Activated CD4-positive, alpha-beta T cell treated with anti-CD3 and anti-CD28 coated beads, Interleukin-2, Interleukin-6, amounts not matched to agents 100 ng/mL and 50 ng/mL, durations not matched to agents 16 hours and 8 hours (primary cell): ENCODE measurements around the gene HIKESHI.

Source experiments
- DNase-seq: peaks from one replicate; pipeline ENCODE4 v3.0.0-alpha.2; 2020

The HIKESHI gene, protein sequence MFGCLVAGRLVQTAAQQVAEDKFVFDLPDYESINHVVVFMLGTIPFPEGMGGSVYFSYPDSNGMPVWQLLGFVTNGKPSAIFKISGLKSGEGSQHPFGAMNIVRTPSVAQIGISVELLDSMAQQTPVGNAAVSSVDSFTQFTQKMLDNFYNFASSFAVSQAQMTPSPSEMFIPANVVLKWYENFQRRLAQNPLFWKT

DNA sequence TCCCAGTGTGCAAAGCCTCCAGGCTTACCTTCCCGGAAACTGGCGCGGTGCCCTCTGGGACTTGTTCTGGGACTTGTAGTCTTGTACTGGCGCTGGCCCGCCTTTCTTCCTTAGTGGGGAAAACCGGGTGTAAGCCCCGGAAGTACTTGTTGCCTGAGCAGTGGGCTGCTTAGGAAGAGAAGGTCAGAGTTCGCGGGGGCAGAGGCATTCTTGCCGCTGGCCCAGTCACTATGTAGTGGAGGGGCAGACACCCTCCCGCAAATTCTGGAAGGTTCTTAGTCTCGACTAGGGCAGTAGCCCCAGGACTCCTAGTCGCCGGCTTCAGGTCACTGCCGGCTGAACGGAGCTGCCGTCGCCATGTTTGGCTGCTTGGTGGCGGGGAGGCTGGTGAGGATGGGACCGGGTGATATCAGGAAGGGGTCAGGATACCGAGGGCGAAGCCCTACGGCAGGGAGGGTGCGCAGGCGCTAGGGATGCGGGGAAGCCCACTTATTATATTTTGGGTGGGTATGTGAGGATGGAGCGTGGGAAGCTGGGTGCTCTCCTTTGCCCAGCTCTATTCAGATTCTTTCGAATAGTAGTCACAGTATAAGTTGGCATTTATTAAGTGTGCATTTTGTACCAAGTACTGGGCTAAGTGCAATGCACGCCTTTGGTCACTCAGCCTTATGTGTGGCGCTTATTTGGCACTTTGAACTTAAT, at the start of gene HIKESHI:
HIKESHI (plus strand) TSS at position 149 of the 702 bp plus-strand sequence; CDS start at position 358, 209 bp downstream.
- DNase-seq: peak; percentile 96

DNA sequence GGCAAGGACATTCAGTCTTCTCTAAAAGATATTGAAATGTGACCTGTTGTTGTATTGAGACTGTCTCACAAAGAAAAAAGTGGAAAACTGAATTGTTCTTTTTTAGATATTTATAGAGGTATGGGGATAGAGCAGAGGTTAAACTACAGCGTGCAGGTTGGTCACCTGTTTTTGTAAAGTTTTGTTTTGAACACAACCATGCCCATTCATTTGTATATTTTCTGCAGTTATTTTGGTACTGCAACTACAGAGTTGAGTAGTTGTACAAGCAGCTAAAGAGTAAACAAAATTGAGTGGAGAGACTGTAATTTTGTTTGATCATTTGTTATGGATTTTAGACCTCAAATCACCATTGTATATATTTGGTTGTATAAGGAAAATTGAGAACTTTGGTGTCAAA, 46.1 kb upstream of the HIKESHI start:
- DNase-seq: peak; percentile 64

DNA sequence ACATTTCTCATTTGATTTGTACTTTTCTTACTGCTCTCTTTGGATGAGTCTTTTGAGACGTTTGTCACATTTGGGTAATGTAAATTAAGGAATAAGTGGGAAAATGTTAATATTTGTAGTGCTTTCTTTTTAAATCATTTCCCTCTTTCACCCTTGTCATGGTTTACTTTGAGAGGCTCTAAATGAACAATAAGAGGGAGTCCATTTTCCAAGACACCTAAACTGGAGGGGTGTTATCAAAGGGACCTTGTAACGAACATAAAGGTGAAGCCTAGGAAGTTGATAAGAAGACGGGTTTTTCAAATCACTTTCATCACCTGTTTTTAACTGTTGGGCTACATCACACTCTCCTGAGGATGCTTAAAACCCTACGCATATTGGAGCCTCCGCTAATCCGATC, 45.4 kb upstream of the HIKESHI start:
- DNase-seq: no peak

DNA sequence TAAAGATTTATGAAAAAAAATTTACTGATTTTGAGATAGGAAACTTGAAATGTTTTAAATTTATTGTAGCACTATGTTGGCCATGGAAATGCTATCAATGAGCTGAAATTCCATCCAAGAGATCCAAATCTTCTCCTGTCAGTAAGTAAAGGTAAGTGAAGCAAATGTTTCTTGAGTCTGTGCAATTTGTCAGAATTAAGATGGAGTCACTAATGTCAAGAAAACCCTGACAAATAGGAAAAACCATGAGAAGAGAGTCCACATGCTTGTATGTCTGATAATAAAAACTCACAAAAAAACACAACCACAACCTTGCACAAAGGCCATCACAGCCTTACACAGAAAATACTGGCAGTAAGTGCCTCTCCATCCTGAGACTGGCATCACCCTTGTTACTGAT, 44.6 kb upstream of the HIKESHI start:
- no peak for DNase-seq

DNA sequence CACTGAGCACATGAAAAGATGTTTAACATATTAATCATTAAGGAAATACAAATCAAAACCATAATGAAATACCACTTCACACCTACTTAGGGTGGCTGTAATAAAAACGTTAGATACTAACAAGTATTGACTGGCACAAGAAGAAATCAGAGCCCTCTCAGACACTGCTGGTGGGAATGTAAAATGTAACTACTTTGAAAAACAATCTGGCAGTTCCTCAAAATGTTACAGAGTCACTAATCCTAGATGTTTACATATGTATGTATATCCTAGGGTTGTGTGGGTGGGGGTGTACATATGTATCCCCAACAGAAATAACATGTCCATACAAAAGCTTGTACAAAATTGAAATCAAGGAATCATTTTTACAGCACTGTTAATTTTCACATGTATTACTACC, 42.3 kb upstream of the HIKESHI start:
- DNase-seq: no peak

DNA sequence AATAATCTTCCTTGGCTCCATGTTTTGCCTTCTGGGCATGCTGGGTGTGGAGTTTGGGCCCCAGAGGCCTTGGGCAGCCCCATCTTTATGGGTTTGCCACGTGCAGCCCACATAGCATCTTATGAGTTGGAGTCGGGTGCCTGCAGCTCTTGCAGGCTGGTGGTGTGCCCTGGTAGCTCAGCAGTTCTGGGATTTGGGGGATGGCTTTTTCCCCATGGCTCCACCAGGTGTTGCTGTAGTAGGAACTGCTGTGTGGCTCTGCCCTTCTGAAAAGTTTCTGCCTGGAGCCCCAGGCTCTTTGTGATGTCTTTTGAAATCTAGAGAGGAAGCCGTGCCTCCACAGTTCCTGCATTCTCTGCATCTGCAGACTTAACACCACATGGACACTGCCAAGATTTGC, 40.7 kb upstream of the HIKESHI start:
- DNase-seq: no peak

DNA sequence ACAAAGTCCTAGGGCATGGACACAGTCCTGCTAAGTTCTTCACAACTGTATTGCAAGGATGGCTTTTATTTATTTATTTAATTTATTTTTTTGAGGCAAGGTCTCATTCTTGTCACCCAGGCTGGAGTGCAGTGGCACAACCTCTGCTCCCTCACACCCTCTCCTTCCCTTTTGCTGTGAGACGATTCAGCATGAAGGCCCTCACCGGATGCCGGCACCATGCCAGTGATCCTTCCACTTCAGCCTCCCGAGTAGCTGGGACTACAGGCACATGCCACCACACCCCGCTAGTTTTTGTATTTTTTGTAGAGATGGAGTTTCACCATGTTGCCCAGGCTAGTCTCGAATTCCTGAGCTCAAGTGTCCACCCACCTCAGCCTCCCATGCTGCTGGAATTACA, 39.7 kb upstream of the HIKESHI start:
- no peak for DNase-seq

DNA sequence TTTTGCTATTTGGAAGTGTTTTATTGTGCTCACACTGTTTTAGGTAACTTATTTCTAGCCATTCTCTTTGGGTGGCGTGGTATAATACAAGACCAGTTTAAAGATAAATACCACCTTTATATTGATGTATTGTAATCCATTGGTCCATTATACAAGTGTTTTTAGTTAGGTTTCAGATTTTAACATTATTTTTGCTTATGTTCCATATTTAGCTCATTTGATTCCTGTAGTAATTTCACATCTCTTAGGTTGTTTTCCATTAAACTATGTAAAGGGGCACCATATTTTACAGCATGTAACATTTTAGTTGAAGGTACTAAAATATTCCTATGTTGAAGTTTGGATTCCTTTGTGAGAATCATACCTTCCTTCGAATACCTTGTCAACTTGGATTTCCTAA, 37.4 kb upstream of the HIKESHI start:
- DNase-seq: no peak

DNA sequence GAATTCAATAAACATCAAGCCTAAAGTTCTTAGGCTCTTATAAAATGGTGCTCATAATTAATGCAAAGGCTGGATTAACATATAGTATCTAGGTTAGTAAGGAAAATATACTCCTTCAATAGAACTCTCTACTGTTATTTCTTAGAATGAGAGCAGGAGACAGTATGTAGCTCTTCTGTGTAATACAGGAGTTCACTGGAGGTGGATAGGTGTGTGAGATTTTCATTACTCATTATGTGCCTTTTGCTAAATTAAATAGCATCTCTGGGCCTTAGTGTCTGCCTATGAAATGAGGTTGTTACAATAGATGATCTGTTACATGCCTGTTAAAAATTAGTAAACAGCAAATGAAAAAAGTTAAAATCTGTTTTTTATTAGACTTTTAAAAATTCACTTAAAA, 36.8 kb upstream of the HIKESHI start:
- DNase-seq: no peak

DNA sequence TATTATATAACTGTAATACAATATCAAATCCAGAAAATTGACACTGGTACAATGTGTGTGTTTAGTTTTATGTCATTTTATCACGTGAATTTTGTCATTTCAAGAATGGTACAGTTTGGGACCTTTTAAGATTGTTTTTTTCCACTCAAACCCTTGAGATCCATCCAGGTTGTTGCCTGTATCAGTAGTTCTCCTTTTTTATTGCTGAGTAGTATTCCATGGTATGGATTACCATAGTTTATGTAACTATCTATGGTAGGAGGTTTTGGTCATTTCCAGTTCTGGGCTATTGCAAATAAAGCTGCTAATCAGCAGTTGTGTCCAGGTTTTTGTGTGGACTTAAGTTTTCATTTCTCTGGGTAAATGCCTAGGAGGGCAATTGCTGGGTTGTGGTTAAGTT, 32.4 kb upstream of the HIKESHI start:
- DNase-seq: no peak

DNA sequence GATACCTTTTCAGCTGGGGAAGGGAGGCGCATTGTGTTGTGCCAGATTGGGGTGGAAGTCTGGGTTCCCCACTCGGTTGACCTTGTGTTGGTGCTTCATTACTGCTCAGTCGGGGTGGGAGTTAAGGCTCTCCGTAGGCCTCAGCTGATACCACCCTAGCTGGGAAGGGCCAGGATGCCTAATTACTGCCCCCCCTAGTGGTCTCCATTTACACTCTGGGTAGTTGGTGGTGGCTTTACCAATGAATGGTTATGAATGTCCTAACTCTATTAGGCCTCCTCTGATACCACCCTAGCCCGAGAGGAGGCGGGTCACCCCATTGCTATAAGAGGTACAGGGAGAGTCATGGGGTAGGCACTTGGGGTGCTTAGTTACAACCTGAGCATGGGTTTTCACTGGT, 27.5 kb upstream of the HIKESHI start:
- no peak for DNase-seq

DNA sequence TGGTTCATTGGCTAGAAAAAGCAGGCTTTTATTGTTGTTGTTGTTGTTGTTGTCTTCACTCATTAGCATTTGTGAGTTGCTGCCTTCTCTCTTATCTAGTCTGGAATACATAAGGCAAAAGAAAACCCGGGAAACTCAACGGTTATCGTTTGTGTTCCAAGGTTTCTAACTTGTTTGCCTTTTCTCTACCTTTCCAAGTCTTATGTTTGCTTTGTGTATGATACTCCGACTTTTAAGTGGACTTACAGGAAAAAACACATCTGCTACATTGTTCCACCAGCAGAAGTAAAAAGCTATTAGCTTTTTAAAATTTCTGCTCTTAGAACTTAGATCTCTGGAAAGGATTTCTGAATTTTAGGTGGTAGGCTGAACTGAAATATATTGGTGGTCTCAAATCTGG, 27.0 kb upstream of the HIKESHI start:
- no peak for DNase-seq

DNA sequence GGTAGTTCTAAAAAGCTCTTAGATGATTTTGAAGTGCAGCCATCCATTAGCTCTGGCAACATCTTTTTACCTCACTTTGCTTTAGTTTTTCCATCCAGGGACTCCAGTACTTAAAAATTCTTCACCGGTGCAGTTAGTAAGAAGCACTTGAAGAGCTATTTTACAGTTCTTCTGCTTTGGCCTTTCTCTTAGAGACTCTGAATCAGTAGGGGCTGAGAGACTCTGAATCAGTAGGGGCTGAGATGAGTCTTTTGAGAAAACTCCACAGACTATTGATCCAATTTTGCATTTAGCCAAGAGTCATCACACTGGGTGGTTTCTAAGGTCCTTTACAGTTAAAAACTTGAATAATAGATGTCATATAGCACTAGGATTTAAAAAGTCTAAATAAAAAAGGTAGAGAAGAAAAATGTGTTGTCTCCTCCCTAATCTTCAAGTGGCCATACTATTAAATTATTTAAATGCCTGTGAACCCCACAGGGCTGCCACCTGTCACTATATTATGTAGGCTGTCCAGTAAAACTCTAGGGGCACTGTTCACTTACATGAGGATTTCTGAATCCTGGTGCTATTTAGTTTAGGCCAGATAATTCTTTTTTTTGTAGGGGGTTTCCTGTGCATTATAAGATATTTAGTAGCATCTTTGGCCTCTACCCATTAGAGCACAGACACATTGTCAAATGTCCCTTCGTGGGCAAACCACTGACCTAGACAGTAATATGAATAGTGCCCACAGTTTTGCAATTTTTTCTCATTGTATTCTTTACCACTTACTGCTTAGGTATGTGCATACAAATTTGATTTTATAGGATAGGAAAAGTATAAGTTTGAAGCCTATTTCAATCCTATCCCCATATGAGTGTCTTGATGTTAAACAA, 26.3 kb upstream of the HIKESHI start:
- DNase-seq: no peak

DNA sequence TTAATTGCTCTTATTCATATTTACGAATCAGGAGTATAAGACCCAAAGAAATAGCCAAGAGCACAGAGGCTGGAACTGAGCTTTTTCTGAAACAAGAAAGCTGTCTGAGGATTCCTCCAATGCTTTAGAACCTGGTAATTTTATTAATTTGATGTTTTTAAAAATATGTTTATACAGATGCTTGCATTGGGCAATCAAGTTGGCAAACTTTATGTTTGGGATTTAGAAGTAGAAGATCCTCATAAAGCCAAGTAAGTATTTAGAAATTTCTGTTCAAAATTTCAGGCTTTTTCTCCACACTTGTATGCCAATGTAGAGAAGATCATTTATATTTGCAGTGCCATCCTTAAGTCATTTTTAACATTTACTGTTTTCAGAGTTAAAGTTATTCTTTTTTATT, 24.3 kb upstream of the HIKESHI start:
- DNase-seq: no peak

DNA sequence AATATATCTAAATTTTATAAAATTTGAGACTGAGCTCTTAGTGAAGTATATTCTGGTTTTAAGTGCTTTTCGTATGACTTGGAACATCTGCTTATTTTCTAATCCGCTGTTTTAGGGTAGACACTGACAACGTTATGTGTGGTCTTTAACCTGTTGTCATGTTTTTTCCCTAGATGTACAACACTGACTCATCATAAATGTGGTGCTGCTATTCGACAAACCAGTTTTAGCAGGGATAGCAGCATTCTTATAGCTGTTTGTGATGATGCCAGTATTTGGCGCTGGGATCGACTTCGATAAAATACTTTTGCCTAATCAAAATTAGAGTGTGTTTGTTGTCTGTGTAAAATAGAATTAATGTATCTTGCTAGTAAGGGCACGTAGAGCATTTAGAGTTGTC, 23.8 kb upstream of the HIKESHI start:
- DNase-seq: no peak

DNA sequence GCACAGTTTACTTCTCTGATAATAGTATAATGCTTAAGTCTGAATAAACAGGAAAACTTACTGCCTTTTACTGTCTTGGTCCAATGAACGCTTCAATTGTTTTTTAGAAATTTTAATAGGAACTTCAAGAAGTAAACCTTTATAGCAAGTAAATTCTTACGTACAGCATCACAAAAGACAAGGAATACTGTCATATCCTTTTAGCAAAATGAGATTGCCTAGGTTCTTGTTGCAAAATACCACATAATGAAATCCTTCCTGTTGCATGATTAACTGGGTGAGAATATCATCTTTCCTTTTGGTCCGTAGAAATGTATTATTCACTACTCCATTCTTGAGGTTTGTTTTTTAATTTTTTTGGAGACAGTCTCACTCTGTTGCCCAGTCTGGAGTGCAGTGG, 22.3 kb upstream of the HIKESHI start:
- DNase-seq: no peak

DNA sequence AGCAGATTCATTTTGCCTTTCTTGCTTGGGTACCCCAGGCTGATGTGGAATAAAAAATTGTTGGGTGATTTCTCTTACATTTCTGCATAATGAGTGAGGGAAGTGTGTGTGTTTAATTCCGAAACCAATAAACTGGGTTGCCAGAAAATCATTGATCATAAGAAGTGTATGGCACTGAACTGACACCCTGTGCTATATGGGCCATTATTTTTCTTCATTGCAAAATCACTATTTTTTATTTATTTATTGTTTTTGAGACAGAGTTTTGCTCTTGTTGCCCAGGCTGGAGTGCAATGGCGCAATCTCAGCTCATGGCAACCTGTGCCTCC, 14.6 kb upstream of the HIKESHI start:
- DNase-seq: no peak

DNA sequence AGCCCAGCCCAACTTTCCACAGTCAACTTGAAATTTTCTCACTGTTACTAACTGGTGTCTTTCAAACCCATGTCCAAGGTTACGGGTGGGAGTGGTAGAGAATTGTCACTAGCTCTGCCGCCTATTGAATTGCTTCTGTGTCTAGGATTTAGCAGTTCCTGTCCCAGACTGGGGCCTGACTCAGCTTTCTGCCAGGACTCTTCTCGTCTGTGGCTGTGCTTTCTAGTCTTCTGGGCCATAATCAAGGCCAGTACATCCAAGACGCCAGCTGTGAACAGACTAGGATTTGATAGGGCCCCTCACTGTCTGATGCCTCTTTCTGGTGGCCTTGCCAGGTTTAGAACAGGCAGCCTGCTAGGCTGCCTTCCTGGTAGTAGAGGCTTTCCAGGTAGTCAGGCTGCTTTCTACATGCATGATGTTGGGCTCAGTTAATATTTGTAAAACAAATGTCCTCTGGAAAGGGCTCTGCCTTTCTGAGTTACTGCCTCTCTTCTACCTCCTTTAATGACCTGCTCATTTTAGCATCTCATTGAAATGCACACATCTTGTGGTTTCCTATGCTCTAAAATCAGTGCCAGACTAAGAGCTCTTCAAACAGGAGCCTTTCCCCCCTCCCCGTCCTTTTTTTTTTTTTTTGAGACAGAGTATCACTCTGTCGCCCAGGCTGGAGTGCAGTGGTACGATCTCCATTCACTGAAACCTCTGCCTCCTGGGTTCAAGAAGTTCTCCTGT, 13.1 kb upstream of the HIKESHI start:
- peak; percentile 80 for DNase-seq

DNA sequence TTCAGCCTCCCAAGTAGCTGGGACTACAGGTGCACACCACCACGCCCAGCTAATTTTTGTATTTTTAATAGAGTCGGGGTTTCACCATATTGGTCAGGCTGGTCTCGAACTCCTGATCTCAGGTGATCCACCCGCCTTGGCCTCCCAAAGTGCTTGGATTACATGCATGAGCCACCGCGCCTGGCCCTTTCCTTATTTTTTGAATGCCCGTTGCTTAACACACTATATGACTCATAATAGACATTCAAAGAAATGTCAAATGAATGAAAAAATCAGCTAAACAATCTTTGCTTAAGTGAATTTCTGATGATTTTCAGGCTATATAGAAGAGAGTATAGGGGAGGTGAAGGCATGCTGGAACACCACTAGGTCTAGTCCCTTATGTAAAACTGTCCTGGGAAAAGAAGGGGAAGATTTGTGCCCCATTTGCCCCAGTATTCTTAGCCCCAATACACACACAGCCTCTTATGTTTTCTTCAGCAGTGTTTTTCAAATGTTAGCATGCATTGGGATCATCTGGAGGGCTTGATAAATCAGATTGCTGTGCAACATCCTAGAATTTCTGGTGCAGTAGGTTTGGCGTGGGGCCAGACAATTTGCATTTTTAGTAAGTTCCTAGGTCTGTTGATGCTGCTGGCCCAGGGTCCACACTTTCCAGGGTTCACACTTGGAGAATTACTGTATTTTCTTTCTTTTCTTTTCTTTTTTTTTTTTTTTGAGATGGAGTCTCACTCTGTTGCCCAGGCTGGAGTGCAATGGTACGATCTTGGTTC, 12.3 kb upstream of the HIKESHI start:
- peak; percentile 39 for DNase-seq

DNA sequence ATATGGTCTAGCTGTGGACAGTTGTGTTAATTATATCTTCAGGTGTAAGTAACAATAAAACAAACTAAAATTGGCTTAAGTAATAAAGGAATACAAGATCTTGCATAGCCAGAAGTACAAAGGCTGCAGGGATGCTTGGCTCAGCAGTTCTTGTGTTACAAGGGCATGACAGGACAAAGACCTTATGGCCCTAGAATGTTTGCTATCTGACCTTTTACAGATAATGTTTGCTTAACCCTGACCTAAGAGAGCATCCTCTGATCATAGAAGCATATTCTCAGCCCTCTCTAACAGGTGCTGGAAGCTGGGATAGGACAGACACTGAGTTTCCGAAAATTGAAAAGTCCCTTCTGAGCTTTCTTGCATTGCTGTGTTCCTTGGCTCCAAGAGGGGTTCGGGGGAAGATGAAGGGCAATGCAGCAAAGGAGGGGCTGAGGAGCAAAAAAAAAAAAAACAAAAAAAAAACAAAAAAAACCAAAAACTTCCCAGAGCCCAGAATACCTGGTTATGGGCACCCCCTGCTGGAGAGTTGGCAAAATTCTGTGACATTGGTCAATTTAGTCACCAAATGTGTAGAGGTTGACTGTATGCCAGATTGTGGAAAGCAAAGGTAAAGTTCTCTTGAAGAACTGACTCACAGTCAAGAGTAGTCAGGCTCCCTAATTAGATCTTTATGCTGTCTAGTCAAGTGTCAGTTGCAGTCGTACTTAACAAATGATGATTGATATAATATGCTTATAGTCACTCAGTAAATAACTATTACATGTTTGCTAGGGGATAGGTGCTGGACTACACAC, 10.4 kb upstream of the HIKESHI start:
- peak; percentile 85 for DNase-seq

DNA sequence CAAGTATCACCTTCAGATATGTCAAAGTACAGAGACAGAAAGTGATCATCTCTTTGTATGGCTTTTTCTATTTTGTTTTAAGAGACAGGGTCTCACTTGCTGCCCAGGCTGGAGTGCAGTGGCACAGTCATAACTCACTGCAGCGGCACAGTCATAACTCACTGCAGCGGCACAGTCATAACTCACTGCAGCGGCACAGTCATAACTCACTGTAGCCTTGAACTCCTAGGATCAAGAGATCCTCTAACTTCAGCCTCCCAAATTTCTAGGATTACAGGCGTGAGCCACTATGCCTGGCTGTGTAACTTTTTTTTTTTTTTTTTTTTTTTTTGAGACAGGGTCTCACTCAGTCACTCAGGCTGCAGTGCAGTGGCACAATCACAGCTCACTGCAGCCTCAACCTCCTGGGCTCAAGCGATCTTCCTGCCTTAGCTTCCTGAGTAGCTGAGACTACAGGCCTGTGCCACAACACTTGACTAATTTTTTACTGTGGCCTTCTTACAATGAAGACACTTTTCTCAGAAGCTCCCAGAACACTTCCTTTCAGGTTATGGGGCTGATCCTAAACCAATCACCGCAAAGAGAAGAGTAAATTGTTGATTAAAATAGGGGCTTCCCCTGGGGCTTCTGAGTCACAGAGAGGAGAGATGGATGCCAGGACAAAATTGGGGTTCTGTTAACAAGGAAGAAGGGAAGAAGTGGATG, 9.0 kb upstream of the HIKESHI start:
- peak; percentile 90 for DNase-seq
